ENCODE measurements around the gene GARRE1.
"Not testable (repeated sequence)": the region's sequence is repeated elsewhere in the genome, so short reads cannot be mapped to it uniquely, and the experiment has no call there.

Gene GARRE1

GRCh38 chr19:34254046-34254697 is at the start of gene GARRE1:
Gene GARRE1 (plus strand): TSS chr19:34254554. CDS start chr19:34300474, 45,920 bp downstream.
- peak; percentile 90 for DNase-seq

- not testable (repeated sequence) for DNase-seq
Measured at GRCh38 chr19:34205324-34205723, 49.0 kb upstream of the GARRE1 start.

GRCh38 chr19:34208291-34208884 is 46.0 kb upstream of the GARRE1 start:
- no peak for DNase-seq

GRCh38 chr19:34209726-34210125 is 44.6 kb upstream of the GARRE1 start:
- no peak for DNase-seq

GRCh38 chr19:34213283-34213682 is 41.1 kb upstream of the GARRE1 start:
- no peak for DNase-seq

- no peak for DNase-seq
Measured at GRCh38 chr19:34214040-34214439, 40.3 kb upstream of the GARRE1 start.

- DNase-seq, result peak; percentile 30
Measured at GRCh38 chr19:34215006-34215665, 39.2 kb upstream of the GARRE1 start.

- no peak for DNase-seq
Measured at GRCh38 chr19:34215666-34216038, 38.7 kb upstream of the GARRE1 start.

- not testable (repeated sequence) for DNase-seq
Measured at GRCh38 chr19:34216745-34217219, 37.6 kb upstream of the GARRE1 start.

- no peak for DNase-seq
Measured at GRCh38 chr19:34217952-34218817, 36.2 kb upstream of the GARRE1 start.

- DNase-seq, result no peak
Measured at GRCh38 chr19:34218818-34219164, 35.6 kb upstream of the GARRE1 start.

- DNase-seq, result peak; percentile 79
Measured at GRCh38 chr19:34220472-34221063, 33.8 kb upstream of the GARRE1 start.

GRCh38 chr19:34222386-34222785 is 32.0 kb upstream of the GARRE1 start:
- DNase-seq, result no peak

- no peak for DNase-seq
Measured at GRCh38 chr19:34224996-34225658, 29.2 kb upstream of the GARRE1 start.

GRCh38 chr19:34225659-34226015 is 28.7 kb upstream of the GARRE1 start:
- DNase-seq, result no peak

GRCh38 chr19:34226036-34226435 is 28.3 kb upstream of the GARRE1 start:
- no peak for DNase-seq

GRCh38 chr19:34228347-34228746 is 26.0 kb upstream of the GARRE1 start:
- no peak for DNase-seq

GRCh38 chr19:34228762-34229161 is 25.6 kb upstream of the GARRE1 start:
- DNase-seq, result no peak

GRCh38 chr19:34229721-34230120 is 24.6 kb upstream of the GARRE1 start:
- no peak for DNase-seq

GRCh38 chr19:34230820-34231219 is 23.5 kb upstream of the GARRE1 start:
- DNase-seq, result no peak

GRCh38 chr19:34231439-34231838 is 22.9 kb upstream of the GARRE1 start:
- DNase-seq, result no peak
